Duodenal mucosa (tissue), 2 donors: ENCODE measurements around the gene SYNDIG1.

Experiments
- H3K27ac ChIP-seq: one replicate; pipeline ENCODE4 v1.7.0; 2013; ENCODE audit warnings: low read depth, low read length
- H3K27me3 ChIP-seq, 2 donors: one replicate each; pipeline ENCODE4 v1.7.0; 2013; ENCODE audit warnings: low read length in 2 of 2, control low read depth in 1 of 2; ENCODE audit not compliant: insufficient read depth in 2 of 2, control insufficient read depth in 1 of 2
- H3K36me3 ChIP-seq, 2 donors: one replicate each; pipeline ENCODE4 v1.7.0; 2013; ENCODE audit warnings: low read length in 2 of 2, control low read depth in 1 of 2; ENCODE audit not compliant: insufficient read depth in 2 of 2, control insufficient read depth in 1 of 2
- H3K4me1 ChIP-seq, 2 donors: one replicate each; pipeline ENCODE4 v1.7.0; 2013; ENCODE audit warnings: low read length in 2 of 2, control low read depth in 1 of 2; ENCODE audit not compliant: insufficient read depth in 2 of 2, control insufficient read depth in 1 of 2
- H3K4me3 ChIP-seq, 2 donors: one replicate each; pipeline ENCODE4 v1.7.0; 2013; ENCODE audit warnings: low read length in 2 of 2, low read depth in 1 of 2
- H3K9ac ChIP-seq, 2 donors: one replicate each; pipeline ENCODE4 v1.7.0; 2013; ENCODE audit warnings: low read length in 2 of 2, low read depth in 1 of 2
- H3K9me3 ChIP-seq, 2 donors: one replicate each; pipeline ENCODE4 v1.7.0; 2013; ENCODE audit warnings: low read length in 2 of 2, control low read depth in 1 of 2; ENCODE audit not compliant: control insufficient read depth in 1 of 2

The SYNDIG1 gene

DNA sequence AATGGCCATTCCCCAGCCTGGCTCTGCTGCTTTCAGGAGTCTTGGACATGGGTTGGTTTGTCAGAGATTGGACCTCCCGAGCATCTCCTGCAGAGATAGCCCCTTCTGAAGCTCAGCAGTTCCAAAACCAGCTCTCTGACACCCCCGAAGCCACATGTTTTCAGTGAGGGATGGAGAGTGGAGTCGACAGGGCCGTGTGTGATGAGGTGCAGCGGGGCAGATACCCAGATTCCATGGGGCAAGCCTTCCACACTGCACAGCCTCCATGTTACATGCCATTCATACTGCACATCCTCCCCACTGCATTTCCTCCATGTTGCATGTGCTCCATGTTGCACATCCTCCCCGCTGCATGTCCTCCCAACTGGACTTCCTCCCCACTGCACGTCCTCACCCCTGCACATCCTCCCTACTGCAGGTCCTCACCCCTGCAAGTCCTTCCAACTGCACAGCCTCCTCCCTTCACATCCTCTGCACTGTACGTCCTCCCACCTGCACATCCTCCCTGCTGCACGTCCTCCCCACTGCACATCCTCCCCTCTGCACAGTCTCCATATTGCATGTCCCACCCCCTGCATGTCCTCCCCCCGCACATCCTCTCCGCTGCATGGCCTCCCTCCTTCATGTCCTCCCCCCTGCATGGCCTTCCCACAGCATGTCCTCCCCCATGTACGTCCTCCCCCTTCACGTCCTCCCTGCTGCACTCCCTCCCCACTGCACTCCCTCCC lies 112.2 kb downstream of the SYNDIG1 start:
- Histone ChIP-seq H3K9me3 (no peaks in the 10 kb centered on the region), H3K27ac (no peak overlapping the region)

GRCh38 chr20:24582373-24583168 lies 113.1 kb downstream of the SYNDIG1 start:
- Histone ChIP-seq H3K36me3 (no peaks in the 10 kb centered on the region), H3K4me1 (no peaks in the 10 kb centered on the region), H3K4me3 (no peak overlapping the region), H3K9me3 (no peaks in the 10 kb centered on the region), H3K27me3 (no peaks in the 10 kb centered on the region), H3K9ac (no peak overlapping the region), H3K27ac (no peak overlapping the region)

More for the DNA sequence above, 112.2 kb downstream of the SYNDIG1 start:
- no peaks in the 10 kb centered on the region for H3K4me1 ChIP-seq
- no peak overlapping the region for H3K9ac ChIP-seq
- H3K36me3 ChIP-seq = no peaks in the 10 kb centered on the region
- no peaks in the 10 kb centered on the region for H3K27me3 ChIP-seq
- H3K4me3 ChIP-seq = no peak overlapping the region

DNA sequence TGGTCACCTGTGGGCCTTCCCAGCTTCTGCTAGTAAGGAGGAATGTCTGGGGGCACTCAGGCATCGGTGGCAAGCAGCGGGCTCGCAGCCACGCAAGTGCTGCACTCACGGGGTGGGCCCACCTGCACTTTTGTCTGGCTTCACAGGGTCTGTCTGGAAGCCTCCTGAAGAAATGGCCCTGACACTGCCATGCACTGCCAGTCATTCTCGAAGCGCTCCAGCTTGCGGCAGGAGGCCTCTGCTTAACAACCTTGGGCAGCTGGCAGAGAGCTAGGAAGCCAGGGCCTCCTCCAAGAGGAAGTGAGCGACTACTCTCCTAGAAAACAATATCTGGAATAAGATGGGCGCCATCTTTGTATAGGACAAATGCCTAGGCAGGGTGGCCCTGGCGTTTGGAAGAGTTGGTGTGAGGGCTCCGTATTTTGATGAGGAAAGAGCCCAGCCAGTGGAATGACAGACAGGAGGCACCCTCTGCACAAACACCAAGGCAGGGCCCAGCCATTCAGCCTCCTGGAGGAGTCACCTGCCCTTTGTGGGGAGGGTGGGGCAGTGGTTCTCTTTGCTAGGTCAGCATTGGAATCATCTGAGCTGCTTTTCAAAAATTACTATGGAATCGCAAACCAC lies 113.9 kb downstream of the SYNDIG1 start:
- Histone ChIP-seq H3K9ac (no peak overlapping the region), H3K27ac (no peak overlapping the region), H3K4me3 (no peak overlapping the region), H3K36me3 (no peaks in the 10 kb centered on the region), H3K4me1 (no peaks in the 10 kb centered on the region), H3K27me3 (no peaks in the 10 kb centered on the region), H3K9me3 (no peaks in the 10 kb centered on the region)

- H3K9me3 ChIP-seq = no peaks in the 10 kb centered on the region
- no peaks in the 10 kb centered on the region for H3K4me1 ChIP-seq
- no peak overlapping the region for H3K9ac ChIP-seq
- no peaks in the 10 kb centered on the region for H3K27me3 ChIP-seq
- no peaks in the 10 kb centered on the region for H3K36me3 ChIP-seq
- no peak overlapping the region for H3K27ac ChIP-seq
- no peak overlapping the region for H3K4me3 ChIP-seq
These were observed 114.6 kb downstream of the SYNDIG1 start for GRCh38 chr20:24584078-24584477.

DNA sequence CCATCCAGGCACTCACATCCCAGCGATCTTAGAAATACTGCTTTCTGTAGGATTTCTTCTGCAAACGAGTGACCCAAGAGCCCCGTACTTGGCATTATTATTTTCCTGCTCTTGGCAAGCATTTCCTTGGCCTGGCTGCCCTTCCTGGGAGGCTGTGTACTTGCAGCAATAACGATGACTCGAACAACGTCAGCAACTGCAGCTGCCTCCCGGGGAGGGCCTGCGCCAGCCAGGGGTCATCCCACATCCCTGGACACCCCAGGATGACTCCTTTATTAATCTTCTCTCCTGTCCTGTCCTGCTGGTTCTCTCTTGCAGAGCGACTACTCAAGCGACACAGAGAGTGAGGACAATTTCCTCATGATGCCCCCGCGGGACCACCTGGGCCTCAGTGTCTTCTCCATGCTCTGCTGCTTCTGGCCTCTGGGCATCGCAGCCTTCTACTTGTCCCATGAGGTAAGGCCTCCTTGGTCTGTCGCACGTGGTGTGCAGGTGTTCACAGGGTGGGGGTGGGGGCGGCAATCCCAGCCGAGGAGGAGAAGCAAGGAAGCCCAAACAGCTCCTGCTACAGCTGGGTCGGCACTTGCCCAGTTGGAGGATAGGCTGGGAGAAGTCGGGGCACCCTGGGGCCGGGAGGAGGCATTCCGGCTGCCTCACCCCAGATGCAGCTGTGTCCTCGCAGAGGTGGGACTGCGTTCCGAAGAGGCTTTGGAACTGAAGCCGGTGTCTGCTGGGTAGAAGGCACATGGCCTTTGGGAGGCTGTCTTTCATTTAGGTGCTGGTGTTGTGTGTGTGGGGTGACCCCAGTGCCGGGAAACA lies 115.3 kb downstream of the SYNDIG1 start:
- H3K27ac ChIP-seq = no peak overlapping the region
- H3K4me3 ChIP-seq = no peak overlapping the region
- H3K4me1 ChIP-seq = no peaks in the 10 kb centered on the region
- H3K9ac ChIP-seq = no peak overlapping the region
- H3K27me3 ChIP-seq = no peaks in the 10 kb centered on the region
- no peaks in the 10 kb centered on the region for H3K36me3 ChIP-seq
- no peaks in the 10 kb centered on the region for H3K9me3 ChIP-seq

GRCh38 chr20:24585796-24586522 lies 116.5 kb downstream of the SYNDIG1 start:
- no peaks in the 10 kb centered on the region for H3K9me3 ChIP-seq
- no peaks in the 10 kb centered on the region for H3K36me3 ChIP-seq
- no peak overlapping the region for H3K27ac ChIP-seq
- no peak overlapping the region for H3K9ac ChIP-seq
- no peak overlapping the region for H3K4me3 ChIP-seq
- H3K27me3 ChIP-seq = no peaks in the 10 kb centered on the region
- H3K4me1 ChIP-seq = no peaks in the 10 kb centered on the region

DNA sequence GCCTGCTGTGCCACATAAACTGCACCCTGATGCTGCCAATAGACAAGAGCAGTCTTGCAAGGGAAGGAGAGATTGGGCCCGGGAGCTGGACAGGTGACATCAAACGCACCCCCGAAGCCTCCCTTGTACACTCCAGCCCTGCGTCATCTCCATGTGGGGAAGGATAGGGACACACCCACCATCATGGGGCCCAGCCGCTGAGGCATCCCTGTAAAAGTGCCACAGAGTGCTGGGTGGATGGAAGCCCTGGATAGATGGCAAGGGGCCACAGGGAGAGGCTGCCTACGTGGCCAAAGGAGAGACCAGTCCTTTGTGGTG lies 117.1 kb downstream of the SYNDIG1 start:
- Histone ChIP-seq H3K4me3 (no peak overlapping the region), H3K9me3 (no peaks in the 10 kb centered on the region), H3K4me1 (no peaks in the 10 kb centered on the region), H3K27me3 (no peaks in the 10 kb centered on the region), H3K9ac (no peak overlapping the region), H3K36me3 (no peaks in the 10 kb centered on the region), H3K27ac (no peak overlapping the region)

- Histone ChIP-seq H3K27ac (no peak overlapping the region), H3K36me3 (no peaks in the 10 kb centered on the region), H3K4me1 (no peaks in the 10 kb centered on the region), H3K9me3 (no peaks in the 10 kb centered on the region), H3K27me3 (no peaks in the 10 kb centered on the region), H3K4me3 (no peak overlapping the region), H3K9ac (no peak overlapping the region)
These were observed 118.1 kb downstream of the SYNDIG1 start for GRCh38 chr20:24587384-24588046.

GRCh38 chr20:24588047-24588635 lies 118.7 kb downstream of the SYNDIG1 start:
- Histone ChIP-seq H3K9me3 (no peaks in the 10 kb centered on the region), H3K4me3 (no peak overlapping the region), H3K9ac (no peak overlapping the region), H3K4me1 (no peaks in the 10 kb centered on the region), H3K27ac (no peak overlapping the region), H3K27me3 (no peaks in the 10 kb centered on the region), H3K36me3 (no peaks in the 10 kb centered on the region)
